Measurements from ENCODE around the gene WDR5B.
"Not testable (repeated sequence)": the region's sequence is repeated elsewhere in the genome, so short reads cannot be mapped to it uniquely, and the experiment has no call there.

The WDR5B gene

DNA sequence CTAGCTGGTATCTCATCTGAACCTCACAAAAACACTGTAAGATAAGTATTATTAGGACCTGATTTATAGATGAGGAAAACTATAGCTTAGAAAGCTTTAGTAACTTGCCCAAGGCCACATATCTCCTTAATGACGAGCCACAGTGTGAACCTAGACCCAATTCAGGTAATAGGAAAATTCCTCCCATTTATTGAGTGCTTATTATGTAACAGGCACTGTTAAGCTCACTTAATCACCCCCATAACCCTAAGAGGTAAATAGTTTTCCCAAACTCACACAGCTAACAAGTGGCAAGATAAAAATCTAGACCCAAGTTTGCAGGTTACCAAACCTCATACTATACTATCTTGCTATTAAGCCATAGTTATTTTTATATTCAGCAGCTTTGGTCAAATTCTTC is 7.9 kb downstream of the WDR5B start:
- no peak for DNase-seq

- DNase-seq: no peak
Measured at GRCh38 chr3:122406198-122406597, 9.7 kb downstream of the WDR5B start.

DNA sequence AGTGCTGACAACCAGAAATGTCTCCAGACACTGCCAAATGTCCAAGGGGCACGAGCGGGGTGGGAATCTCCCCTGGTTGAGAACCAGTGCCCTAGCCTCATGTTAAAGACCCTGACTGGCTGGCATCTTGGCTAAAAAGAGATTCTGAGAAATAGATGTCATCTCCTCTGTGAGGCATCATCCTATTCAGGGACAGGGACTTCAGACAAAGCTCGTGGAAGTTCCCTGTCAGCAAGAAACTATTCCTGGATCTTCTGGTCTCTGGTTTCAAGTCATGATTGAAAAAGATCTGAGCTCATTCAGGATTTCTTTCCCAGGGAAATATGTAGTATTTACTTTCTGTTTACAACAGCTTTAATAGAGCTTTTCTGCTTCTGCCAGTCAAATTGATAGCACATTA is 10.8 kb downstream of the WDR5B start:
- no peak for DNase-seq

DNA sequence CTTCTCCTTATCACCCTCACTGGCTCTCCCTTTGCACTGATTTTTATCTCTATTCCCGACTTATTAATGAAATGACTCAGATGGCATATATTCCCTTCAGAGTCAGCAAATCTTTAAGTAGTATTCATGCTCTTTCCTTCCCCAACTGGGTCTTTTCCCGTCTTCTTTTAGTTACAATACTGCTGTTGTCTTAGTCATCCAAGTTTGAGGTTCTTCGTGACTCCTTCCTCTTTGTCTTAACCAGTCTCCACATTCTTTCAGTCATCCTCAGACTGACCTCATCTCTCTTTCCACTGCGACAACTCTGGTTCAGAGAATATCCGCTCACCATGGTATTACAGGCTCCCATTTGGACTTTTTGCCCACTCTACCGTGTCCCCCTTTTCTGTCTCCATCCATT is 12.4 kb downstream of the WDR5B start:
- no peak for DNase-seq

DNA sequence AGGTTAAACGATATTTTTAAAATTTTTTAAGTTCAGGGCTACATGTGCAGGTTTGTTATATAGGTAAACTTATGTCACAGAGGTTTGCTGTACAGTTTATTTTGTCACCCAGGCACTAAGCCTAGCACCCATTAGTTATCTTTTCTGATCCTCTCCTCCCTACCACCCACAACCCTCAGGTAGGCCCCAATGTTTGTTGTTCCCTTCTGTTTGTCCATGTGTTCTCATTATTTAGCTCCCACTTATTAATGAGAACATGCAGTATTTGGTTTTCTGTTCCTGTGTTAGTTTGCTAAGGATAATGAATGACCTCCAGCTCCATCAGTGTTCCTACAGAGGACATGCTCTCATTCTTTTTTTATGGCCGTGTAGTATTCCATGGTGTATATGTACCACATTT is 16.9 kb downstream of the WDR5B start:
- DNase-seq: no peak

GRCh38 chr3:122397201-122397600 is 18.7 kb downstream of the WDR5B start:
- DNase-seq: no peak

- DNase-seq: no peak
Measured at GRCh38 chr3:122396511-122396910, 19.4 kb downstream of the WDR5B start.

DNA sequence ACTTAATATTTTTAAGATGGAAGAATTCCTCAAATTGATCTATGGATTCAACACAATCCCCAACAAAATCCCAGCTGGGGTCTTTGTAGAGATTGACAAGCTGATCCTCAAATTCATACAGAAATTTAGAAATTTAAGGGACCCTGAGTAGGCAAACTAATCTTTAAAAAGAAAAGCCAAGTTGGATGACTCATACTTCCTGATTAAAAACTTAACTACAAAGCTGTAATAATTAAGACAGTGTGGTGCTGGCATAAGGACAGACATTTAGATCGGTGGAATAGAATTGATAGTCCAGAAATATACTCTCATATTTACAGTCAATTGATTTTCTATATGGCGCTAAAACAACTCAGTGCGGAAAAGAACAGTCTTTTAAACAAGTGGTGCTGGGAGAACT is 20.3 kb downstream of the WDR5B start:
- no peak for DNase-seq

- no peak for DNase-seq
Measured at GRCh38 chr3:122394173-122394572, 21.7 kb downstream of the WDR5B start.

DNA sequence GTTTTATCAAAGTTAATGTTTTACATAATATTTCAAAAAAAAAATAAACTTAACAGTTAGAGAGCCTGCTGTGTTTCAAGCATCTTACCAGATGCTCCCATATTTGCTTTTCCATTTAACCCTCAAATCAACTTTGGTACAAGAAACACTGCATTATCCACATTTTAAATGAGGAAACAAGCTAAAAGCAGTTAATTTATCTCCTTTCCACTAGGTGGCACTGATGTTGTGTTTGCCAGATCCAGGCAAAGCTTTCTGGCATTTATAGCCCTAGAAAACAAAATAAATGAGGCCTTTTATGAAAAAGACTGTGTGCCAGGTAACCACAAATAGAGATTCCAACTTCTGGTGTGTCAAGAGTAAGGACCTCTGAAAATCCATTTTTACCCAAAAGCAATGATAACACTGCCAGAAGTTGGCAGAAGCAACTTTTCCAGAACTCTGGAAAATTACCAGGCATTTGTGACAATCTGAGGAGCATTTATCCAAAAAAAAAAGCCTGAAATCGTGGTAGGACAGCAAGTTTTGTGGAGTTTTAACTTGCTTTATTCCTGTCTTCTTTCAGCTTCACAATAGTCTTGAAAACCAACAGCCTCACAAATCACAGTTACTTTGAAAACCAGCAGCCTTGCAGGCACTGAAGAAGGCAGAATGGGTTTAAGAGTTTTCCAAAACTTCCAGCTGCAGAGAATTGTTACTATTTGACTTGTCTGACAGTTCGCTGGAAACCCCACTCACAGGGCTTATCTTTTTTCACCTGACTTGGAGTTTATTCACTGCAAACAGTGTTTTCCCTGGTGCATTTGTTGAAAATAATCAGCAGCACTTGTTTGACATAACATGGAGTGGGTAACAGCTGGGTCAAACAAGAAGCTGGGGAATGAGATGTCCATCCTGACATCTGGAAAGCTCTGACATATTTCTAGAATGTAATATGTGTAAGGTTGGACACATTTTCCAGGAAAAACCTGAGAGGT is 22.7 kb downstream of the WDR5B start:
- DNase-seq: no peak

GRCh38 chr3:122391681-122392446 is 24.0 kb downstream of the WDR5B start:
- no peak for DNase-seq

GRCh38 chr3:122390665-122391064 is 25.2 kb downstream of the WDR5B start:
- no peak for DNase-seq

DNA sequence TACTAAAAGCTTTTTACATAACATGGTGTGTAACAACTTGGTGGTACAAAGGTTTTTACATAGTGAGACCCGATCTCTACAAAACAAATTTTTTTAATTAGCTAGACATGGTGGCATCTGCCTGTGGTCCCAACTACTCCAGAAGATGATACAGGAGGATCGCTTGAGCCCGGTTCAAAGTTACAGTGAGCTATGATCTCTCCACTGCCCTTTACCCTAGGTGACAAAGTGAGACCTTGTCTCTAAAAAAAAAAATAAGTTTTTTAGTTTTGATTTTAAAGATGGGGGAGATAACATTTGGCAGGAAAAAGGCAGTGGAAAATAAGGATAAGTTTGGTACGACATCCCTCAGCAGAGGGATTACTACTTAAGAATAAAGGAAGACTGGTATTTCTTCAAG is 26.0 kb downstream of the WDR5B start:
- DNase-seq: no peak

DNA sequence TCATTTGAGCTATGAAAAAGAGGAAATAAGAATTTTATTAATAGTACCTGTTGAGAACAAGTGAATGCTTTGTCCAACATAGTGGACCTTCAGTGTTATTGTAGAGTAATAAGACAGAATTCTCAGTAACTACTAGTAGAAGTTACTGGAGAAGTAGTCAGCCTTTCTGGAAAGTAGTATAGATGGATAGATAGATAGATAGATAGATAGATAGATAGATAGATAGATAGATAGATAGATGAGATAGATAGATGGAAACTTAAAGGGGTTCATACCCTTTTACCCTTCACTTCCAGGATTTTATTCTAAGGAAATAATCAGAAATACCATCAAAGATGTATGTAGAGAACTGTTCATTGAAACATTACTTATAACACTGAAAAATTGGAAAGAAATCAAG is 26.7 kb downstream of the WDR5B start:
- no peak for DNase-seq

- DNase-seq: no peak
Measured at GRCh38 chr3:122387709-122388108, 28.2 kb downstream of the WDR5B start.

DNA sequence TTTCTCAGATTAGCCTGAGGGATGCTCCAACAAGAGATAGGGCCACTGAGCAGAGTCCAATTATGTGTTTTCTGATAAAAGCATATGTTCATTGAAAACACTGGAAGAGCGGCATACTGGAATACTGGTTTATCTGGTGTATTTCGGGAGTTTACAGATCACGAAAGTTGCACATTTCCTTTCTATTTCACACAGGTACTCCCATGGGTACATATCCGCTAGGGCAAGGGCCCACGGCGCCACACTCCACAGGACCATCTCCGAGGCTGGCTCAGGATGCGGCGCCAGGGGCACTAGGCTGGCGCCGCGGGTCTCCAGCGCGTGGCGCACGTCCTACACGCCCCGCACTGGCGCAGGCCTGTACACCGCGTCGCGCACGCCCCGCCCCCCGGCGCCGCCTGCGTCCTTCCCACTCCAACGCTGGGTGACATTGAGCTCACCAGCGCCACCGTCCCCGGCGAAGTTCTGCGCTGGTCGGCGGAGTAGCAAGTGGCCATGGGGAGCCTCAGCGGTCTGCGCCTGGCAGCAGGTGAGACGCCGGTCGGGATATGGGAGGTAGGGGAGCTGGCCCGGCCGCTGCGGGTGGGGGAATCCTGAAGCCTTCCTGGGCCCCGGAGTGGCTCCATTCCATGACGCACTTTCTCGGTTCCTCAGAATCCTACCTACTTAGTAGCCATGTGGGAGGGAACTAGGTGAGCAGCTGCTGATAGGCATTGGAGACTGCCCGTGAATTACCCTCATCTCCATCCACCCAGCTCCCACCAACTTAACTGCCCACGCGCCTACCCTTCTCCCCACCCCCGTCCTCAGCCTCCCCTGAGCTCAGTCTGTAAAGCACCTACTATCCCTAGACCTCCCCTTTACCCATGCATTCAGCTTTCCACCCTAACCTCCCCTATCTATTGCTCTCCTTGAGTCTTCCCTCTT is 31.8 kb downstream of the WDR5B start, which contains the start of gene FAM162A:
TSS of gene FAM162A (plus strand) at position 412 of the 927 bp plus-strand sequence. CDS start at position 496, 84 bp downstream.
- peak; percentile 92 for DNase-seq

DNA sequence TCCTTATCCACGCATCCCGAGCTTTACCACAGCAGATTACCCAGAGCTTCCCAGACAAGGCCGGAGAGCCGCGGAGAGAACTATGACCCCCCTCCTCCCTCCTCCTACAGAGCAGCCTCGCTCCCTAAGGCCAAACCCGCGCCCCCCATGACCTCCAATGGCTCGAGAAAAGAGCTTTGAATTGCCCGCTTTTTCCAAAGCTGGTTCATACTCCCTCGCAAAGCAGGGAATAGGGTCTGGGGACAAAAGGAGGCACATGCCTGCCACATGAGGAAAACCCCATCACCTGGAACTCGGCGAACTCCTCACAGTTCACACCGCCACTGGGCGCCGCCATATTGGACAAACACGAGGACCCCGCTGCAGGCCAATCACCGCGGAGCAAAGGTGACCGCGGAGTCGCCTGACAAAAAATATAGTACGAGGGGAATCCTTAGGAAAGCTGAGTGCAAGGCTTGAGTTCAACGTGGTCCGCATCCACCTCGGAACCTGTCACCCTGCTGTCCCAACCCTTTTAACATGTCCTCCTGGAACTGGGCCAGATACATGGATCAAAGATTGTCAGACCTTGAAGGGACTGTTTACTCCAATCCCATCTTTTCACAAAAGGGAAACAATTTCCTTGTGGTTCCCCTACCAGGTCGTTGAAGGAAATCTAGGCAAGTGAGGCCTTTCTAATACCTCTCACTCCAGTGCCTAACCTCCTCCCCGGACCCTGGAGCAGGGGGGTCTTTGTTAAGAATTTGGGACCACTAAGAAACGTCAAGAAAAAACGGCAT is 32.8 kb downstream of the WDR5B start, which contains the start of gene MIX23:
TSS of gene MIX23 (minus strand) at position 344 of the 779 bp plus-strand sequence. CDS start at position 337, 7 bp downstream.
- DNase-seq: peak; percentile 80

DNA sequence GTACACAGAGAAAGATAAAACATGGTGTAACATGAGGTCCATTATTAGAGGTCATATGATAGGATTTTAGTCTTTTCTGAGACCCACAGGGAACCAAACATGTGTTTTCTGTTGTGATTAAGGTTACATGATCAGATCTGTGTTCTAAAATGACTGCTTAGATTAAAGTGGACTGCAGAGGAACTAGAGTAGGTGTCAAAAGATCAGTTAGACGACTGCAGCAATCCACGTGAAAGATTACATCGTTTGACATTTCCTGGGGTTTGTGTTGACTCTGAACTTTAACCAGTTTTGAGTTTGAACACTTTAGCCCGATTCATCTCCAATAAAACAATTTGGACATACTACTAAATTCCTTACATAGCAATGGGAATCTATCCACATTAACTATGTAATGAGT is 37.9 kb downstream of the WDR5B start:
- no peak for DNase-seq

- no peak for DNase-seq
Measured at GRCh38 chr3:122374034-122374433, 41.8 kb downstream of the WDR5B start.

DNA sequence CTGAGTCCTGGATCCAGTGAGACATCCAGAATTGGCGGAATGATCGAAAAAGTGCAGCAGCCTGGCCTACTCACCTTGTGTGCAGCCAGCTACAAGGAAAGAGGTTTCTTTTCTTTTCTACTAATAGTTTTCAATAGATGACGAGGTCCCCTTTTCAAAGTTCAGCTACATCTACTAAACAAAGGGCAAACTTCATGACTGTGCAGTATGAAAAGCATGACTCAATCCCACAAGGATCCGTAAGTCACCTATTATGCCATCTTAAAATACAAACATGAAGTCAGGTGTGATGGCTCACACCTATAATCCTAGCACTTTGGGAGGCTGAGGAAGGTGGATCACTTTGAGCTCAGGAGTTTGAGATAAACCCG is 49.5 kb downstream of the WDR5B start:
- DNase-seq: no peak

DNA sequence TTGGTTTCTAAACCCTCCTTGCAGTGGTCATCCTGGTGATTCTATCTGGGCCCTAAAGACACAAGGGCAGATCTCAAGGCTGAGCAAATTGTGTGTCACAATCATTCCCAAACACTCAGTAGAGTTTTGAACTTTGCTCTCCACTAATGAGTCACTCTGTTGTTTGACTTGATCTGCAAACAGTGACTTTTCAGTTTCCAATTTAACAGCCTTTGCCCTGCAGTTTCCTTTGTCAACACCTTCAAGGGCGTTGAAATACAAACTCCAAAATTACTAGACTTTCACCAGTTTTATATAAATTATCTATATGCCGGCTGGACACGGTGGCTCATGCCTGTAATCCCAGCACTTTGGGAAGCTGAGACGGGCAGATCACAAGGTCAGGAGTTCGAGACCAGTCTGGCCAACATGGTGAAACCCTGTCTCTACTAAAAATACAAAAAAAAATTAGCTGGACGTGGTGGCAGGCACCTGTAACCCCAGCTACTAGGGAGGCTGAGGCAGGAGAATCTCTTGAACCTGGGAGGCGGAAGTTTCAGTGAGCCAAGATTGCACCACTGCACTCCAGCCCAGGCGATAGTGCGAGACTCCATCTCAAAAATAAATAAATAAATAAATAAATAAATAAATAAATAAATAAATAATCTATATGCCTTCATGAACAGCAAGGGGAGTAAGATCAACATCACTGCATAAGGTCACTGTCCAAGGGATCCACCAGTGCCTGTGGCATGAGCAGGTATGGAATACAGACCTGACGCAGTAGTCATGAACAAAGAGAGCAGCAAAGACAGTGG is 50.1 kb downstream of the WDR5B start:
- DNase-seq: not testable (repeated sequence)

All from CD4-positive, alpha-beta T cell treated with Interleukin-15 for 1 hour (primary cell).